NCI-H1436 (cell line): ENCODE results near the gene TNRC6C.

Experiments
- DNase-seq: peaks from one replicate; lab custom pipeline; 2025; lab: John Stamatoyannopoulos, UW

Gene TNRC6C

DNA sequence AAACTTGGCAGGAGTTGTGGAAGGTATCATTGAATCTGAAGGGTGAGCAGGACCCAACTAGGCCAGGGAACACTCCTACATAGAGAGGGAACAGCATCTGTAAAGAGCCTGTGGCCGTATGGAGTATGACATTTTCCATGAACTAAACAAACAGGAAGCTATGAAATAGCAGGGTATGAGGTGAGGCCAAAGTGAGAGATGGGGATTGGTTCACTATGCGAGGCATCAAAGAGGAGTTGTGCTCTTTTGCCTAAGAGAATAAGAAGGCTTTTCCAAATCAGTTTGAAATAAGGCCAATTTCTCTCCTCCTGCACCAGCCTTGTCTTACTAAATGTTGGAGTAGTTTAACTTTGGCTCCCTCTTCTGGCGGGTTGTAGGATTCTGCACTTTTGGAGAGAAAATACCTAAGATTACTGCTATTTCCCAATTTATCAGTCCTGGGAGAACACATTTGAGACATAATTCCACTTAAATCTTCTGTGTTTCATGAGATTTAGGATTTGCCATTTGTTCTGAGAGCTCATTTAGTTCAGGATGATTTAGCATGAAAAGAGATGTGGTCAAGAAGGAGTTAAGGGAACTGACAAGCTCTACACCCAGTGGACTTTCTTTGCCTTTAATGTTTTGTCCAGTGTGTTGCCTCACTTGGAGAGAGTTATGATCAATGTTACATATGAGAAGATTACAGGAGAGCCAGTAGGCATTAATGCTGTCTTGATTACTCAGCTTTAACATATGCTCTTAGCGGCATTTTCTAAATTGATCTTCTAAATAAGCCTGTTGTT is 55.4 kb downstream of the TNRC6C start:
- peak; percentile 72 for DNase-seq

DNA sequence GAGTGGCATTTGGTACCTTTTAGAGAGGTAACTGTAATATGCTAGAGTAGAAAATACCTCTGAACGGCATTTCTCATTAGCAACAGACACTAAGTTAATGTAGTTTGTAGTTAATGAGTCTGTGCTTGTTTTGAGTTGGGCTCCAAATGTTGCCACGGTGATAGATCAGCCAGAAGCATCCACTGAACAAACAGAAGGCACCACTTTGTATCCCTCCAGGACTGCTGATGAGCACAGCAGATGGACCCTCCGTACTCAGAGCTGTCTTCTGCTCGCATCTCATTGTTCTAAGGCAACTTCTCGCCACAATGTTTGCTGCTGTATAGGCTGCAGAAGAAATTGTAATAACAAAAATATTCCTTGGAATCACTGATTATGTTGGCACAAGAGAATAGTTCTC is 56.1 kb downstream of the TNRC6C start:
- DNase-seq: no peak

DNA sequence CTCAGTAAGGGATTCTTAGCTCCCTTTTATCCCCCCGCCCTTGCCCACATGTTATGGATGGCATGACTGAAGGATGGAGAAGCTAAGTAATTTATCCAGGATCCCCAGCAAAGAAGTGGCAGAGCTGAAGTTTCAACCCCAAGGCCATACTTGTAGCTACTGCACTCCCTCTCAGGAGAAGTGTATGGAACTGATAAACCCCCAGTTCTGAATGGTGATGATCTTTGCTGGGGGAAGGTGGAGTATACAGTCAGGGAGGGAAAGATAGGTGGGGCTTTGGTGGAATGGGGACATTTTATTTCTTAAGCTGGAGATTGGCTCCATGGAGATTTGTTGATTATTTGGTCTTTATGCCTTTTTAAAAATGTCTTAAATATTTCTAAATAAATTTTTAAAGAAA is 58.3 kb downstream of the TNRC6C start:
- no peak for DNase-seq

DNA sequence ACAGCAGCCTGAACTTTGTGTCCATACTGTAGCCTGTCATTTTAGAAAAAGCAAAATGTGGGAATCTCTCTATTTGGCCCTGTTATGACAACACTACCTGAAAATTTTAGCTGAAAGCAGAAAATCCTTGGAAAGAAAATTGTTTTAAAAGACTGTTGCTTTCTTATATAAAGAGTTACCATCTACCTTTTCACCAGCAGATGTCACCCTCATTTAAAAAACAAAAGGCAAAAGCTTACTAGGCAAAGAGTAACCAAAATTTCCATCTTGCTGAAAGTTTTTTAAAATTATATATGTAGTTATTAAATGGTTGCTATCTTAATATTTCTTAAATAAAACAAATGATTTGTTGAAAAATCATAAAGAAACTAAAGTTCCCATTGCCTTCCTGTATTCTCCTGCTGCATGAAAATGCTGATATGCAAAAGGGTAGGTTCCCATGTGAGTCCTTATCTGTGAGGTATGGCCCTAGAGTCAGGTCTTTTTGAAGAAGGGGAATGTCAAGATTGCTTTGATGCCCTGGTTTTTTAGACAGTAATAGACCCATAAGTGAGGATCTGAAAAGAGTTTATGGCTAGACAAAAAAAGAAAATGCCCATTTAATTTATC is 61.0 kb downstream of the TNRC6C start:
- no peak for DNase-seq

DNA sequence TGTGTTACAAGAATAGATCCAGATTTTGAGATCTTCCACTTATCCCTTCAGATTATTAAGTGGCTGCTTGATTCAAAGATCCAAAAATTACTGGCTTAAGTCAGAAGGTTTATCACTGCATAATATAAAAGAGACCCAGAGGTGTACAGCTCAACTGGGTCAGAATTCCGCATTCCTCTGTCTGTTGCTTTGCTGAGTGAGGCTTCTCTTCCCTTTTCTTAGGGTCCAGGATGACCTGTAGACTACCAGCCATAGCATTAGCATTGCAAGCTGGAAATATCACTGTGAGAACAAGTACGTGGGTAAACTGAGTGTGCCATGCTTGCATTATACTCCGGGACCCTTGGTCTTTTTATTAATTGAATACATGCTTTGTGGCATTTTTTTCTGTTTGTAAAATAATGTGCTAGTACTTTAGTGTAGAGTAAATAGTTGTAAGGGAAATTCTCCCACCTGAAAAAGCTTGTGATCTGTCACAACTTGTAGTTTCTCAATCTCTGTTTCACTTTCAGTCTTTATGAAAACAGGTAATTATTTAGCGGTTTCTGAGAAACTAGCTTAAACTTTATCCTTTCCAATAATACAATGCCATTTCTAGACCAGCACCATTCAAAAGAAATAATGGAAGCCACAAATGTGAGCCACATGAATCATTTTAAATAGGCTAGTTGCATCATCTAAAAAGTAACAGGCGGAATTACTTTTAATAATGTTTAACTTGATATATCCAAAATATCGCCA is 61.6 kb downstream of the TNRC6C start:
- DNase-seq: no peak

DNA sequence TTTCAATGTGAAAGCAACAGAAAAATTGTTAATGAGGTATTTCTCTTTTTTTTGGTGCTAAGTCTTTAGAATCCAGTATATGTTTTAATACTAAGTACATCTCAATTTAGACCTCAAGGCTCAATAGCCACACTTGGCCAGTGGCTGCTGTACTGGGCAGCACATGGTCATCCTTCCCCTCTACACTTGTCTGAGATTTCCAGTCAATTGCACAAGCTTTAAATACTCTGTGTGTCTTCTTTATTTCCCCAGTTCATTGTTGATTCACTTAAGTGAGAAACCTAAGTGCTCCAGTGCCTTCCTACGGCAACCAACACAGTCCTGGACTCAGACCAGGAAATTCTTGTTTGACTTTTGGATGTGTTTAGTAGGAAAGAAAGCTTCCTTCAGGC is 62.2 kb downstream of the TNRC6C start:
- no peak for DNase-seq

DNA sequence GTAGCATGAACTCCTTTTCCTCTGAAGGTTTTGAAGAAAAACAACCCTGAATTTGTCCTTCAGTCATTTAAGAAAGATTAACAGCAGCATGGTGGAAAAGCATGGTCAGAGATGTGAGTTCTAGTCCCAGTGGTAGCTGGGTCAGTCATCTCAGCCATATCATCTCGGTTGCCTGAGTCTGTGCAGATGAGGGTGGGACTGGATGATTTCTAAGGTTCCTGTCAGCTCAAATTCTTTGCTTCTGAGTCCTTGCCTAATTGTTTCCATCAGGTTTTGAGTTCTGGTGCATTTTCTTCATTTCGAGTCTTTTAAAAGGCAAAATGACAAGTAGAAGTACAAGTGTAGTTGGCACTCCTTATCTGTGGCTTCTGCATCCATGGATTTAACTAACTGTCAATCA is 63.9 kb downstream of the TNRC6C start:
- no peak for DNase-seq

DNA sequence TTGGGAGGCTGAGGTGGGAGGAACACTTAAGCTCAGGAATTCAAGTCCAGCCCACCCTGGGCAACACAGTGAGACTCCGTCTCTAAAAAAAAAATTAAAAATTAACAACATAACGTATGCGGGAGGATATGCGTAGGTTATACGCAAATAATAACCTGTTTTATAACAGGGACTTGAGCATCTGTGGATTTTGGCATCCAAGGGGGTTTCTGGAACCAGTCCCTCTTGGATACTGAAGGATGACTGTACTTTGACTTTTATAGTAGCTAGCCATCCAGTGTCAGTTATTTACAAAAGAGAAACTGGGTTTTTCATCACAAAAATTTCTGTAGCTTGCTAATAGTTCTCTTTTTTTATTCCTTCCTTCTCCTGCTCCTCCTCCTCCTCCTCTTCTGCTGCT is 64.5 kb downstream of the TNRC6C start:
- DNase-seq: no peak

DNA sequence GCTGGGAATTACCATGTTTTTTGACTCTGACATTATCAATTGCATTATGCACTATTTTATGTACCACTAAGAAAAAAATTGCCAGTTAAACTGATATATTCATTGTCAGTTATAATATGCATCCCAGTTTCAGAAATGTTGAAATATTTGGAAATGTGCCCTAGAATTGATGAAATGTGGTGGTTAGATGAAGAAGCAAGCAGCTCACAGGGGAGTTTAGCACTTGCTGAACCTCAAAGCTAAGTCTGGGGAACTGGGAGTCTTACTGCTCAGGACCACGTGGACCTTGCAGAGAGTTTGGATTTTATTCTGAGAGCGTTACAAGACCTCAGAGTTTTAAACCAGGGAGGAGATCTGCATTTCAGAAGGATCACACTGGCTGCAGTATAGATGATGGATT is 67.9 kb downstream of the TNRC6C start:
- no peak for DNase-seq

DNA sequence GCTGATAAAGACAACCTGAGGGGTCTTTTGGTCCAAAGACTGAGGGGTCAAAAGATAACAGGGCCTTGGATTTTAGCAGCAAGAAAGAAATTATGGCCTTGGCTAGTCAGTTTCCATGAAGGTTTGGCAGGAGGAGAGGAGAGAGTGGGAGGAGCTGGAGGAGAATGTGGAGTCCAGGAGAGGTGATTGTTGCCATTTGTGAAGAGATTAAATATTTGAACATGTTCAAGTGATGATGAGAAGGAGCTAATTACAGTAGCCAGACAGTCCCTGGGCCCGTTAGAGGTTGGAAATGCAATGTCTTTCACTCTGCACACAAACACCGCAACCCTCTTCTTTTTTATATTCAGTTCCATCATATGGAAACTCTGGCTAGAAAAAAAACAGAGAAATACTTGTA is 68.6 kb downstream of the TNRC6C start:
- DNase-seq: no peak

DNA sequence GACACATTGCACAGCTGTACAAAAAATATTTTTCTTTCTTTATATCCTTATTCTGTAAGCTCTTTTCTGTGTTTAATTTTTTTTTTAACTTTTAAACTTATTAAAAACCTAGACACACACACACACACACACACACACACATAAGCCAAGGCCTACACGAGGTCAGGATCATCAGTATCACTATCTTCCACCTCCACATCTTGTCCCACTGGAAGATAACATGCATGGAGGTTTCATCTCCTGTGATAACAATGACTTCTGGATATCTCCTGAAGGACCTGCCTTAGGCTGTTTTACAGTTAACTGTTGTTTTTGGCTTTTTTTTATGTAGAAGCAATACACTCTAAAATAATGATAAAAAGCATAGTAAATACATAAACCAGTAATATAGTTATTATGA is 71.2 kb downstream of the TNRC6C start:
- DNase-seq: no peak

DNA sequence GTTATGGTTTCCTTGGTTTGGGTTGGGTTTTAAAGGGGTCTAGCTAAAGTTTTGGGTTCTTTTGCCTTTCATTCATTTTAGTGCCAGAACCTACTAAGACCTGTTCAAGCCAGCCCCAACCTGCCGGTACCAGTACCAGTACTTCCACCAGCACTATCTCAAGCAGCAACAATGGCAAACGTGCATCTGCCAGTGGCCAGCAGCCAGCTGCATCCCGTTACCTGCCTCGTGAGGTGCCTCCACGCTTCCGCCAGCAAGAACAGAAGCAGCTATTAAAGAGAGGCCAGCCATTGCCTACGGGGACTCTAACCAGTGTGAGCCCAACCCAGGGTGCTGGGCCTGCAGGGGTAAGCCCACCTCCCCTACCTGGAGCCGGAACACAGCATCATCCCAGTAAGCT is 72.9 kb downstream of the TNRC6C start:
- no peak for DNase-seq

DNA sequence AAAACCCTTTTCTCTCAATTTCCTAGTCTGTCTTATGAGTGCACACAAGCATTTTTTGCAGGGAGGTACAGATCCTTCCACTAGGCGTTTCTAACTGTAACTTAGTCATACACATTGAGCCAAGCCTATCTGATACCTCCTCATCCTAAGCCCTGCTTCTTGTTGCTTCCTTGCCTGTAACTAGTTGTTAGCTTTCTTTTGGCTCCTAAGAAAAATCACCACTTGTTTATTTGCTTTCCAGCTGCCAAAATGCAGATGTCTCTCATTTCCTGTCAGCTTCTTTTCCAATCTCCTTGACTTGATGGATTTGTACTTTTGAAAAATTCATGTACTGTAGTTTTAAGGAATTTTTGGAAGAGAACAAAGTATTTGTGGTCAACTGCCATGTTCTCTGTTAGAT is 73.7 kb downstream of the TNRC6C start:
- DNase-seq: no peak

DNA sequence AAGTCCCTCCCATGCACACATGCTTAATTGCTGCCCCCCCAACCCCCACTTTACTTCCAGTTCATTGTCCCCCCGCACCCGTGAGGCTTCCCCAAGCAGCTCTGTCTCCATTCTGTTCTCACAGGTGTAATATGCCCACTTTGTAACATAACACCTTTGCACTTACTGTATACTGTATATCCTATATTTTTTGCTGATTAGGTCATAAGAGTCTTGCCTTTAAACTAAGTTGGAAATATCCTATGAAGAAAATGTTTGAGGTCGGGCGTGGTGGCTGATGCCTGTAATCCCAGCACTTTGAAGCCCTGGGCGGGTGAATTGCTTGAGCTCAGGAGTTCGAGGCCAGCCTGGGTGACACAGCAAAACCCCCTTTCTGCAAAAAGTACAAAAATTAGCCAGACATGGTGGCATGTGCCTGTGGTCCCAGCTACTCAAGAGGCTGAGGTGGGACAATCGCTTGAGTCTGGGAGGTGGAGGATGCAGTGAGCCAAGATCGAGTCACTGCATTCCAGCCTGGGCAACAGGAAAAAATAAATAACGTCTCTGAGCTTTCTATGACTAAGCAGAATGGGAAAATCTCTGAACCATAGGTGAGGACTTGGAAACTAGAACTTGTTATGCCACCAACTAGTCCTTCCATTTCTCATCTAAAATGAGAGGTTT is 76.1 kb downstream of the TNRC6C start:
- DNase-seq: no peak

DNA sequence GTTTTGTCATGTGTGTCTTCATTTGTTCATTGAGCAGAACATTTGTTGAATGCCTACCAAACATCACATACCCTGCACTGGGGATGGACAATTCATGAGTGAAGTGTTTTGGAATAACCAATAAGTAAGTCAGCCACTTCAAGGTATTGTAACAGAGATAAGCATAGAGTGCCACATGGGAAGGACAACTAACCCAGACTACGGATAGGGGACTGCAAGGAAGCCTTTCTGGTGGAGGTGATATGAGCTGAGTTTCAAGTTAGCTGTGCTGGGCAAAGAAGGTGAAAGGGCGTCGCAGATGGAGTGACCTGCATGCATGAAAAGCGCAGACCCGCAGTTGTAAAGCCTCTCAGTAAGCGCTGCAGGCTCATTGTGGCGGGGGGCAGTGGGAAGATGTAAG is 78.8 kb downstream of the TNRC6C start:
- no peak for DNase-seq

DNA sequence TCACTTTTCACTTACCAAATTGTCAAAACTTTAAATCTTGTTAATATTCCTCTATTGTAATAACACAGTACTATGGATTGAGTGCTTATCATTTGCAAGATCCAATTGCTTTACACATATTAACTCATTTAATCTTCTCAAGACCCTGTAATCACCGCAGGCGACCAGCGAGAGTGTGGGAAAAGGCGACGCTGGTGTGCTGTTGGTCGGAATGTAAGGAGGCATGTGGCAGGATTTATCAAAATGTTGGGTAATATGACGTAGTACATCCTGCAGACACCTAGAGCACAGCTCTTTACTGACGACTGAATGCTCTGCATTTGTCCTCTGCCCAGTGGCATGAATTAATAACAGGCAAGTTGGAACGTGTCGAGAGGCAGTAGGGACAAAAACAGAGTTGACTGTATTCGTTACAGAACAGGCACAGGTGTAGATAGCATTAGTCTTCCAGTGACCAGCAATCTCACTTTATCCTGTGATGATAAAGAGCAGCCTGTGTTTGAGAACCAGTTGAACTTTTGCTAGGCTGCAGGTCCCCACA is 80.3 kb downstream of the TNRC6C start:
- DNase-seq: no peak

DNA sequence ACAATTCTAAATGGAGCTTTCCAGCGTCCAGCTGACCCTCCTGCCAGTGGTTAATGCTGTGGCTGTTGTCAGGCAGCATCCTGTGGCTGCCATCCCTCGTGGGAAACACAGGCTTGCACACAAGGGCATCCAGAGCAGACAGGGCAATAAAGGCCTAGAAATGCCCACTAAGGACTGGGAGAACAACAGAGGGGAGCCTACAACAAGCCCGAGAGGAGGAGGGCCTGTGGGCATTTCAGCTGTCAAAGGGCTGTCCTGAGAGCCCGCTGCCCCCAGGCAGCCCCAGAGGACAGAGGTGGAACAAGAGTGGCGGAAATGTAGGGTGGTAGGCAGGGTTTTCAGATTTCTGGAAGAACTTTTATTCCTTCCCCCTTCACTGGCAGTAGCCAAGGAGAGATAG is 81.1 kb downstream of the TNRC6C start:
- DNase-seq: no peak

DNA sequence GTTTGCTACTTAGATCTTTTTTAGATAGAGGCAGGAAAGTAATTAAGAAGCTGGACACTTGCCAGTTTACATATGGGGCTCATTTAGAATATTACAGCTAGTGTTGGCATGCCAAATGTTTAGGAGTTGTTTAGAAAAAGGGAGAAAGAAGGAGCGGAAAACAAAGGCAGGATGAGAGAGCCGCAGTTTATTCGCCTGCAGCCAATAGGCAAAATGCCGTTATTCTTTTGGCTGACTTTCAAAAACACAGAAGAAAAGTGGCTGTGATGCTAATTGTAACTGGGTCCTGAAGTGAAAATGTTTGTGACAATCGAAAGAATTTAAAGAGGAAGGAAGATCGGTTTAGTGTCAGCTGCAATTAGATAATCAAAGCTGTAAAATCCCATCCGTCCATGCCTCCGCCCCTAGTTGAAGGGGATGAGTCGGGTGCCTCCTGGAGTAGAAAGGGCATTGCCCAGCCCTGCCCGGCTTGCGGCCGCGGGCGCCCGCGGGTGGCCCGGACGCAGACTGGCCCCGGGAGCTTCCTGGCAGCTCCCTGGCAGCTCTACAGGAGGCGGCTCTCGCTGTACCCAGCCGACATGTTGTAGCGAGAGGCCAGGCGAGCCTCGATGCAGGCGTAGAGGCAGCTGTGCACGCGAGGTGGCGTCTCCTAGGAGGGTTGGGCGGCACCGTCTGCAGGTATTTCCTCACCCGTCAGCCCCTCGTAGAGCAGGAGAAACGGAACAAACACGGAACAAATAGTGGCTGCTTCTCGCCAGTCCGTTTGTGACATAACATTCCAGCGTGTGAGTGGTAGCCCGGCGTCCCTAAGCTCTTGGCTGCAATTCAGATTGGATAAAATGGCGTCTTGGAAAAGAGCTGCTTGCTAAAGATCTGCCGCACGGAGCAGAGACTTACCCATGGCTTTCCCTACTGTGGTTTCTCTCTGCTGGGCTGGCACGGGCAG is 82.2 kb downstream of the TNRC6C start:
- peak; percentile 60 for DNase-seq

DNA sequence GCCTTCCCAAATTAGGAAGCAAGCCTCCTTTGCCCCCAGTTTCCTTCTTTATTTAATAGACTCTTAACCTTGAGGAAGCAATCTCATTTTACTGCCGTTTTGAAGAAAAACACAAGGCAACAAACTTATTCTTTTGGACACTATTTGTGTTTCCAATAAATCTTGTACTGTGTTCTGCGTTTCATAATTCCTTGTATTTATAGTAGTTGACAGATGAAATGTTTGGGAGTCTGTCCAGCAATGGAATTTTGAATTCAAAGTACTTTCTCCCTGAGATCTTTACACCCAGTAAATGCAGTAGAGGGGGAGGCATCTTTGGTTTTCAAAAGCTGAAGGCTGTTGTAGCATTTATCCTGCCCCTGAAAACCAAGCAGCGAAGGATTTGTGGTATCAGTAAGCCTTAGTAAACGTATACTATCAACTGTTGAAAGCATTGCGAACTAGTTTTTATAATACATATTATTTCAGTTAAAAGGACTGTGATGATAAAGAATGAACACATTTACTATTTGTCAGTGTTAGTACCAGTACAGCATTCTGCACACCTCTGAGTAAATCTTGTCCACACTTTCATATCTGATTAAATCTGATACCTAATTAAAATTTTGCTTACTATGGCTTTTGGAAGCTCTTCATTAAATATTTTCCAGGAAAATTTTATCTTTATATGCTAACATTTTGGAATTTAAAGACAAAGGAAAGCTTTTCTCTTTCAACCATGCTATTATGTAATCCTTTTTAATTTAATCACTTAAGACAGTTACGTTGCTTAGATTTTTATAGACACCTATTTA is 83.1 kb downstream of the TNRC6C start:
- no peak for DNase-seq

DNA sequence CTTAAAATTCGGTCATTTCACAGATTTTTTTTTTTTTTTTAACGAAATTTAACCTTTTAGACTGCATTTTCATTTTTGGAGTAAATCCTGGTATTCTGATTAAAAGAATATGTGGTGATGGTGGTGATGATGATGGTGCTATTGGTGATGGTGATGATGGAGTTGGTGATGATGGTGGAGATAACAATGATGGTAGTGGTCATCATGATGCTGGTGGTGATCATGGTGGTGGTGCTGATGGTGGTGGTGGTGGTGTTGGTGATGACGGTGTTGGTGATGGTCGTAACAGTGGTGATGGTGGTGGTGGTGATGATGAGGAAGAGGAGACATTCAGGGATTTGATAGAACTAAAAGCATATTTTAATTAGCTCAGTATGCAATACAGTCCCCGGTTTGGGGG is 84.0 kb downstream of the TNRC6C start:
- DNase-seq: no peak

DNA sequence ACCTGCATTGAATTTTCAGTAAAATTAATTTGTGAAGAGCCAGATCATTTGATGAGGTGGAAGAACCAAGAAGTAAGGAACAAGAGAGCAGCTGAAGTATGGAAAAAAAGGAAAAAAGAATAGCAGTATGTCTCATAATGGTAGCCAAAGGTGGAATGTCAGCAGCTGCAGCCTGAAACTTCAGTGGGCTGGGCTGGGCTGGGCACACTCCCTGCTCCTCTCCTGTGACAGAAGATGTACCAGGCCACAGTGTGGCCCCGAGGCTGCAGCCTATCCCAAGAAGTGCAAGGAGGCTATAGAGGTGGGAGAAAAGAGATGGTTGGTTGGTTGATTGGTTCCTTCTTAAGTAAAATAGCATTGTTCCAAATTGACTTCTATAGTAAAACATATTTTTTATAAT is 84.5 kb downstream of the TNRC6C start:
- DNase-seq: no peak
